ENCODE measurements around the gene ITM2A.

Gene ITM2A

DNA sequence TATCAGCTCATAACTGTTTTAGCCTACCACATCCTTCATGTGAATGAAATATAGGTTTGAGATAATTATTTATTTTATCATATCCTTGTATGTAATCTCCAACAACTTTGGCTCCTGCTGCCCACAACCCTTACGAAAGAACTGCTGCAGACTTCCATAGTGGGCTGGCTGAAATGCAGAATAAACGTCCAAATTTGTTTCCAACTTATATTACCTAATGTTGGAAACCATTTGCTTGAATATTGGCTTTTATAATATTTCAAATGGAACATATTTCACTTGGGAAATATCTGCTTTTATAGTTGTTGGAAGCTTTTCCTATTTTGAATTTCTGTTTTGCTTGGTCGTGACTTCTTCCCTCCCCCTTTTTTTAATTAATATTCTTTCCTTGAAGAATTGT is 45.0 kb upstream of the ITM2A start:
- Histone ChIP-seq H3K27ac (ENCODE audit: low read depth, low read length) (no peak overlapping the region), H3K36me3 (ENCODE audit: control insufficient read depth, low read length) (no peaks in the 10 kb centered on the region), H3K27me3 (ENCODE audit: control insufficient read depth, low read length) (no peaks in the 10 kb centered on the region), H3K79me2 (ENCODE audit: control insufficient read depth, low read length) (no peaks in the 10 kb centered on the region), H3K9me2 (replicated peaks; ENCODE audit: control insufficient read depth, low read length) (no peaks in the 10 kb centered on the region), H3K4me2 (ENCODE audit: low read length) (no peak overlapping the region), H3K4me3 (ENCODE audit: low read length) (no peak overlapping the region), H3K9me3 (ENCODE audit: control insufficient read depth, insufficient read depth, low read length) (no peaks in the 10 kb centered on the region), H3F3A (ENCODE audit: control insufficient read depth, insufficient read depth) (no peaks in the 10 kb centered on the region), H3K4me1 (ENCODE audit: control insufficient read depth, low read length) (no peaks in the 10 kb centered on the region), H4K20me1 (ENCODE audit: control insufficient read depth, insufficient read depth, low read depth, low read length) (no peaks in the 10 kb centered on the region)
- TF ChIP-seq, protein P1, sequence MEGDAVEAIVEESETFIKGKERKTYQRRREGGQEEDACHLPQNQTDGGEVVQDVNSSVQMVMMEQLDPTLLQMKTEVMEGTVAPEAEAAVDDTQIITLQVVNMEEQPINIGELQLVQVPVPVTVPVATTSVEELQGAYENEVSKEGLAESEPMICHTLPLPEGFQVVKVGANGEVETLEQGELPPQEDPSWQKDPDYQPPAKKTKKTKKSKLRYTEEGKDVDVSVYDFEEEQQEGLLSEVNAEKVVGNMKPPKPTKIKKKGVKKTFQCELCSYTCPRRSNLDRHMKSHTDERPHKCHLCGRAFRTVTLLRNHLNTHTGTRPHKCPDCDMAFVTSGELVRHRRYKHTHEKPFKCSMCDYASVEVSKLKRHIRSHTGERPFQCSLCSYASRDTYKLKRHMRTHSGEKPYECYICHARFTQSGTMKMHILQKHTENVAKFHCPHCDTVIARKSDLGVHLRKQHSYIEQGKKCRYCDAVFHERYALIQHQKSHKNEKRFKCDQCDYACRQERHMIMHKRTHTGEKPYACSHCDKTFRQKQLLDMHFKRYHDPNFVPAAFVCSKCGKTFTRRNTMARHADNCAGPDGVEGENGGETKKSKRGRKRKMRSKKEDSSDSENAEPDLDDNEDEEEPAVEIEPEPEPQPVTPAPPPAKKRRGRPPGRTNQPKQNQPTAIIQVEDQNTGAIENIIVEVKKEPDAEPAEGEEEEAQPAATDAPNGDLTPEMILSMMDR (IDR thresholded peaks at IDR 0.05; ENCODE audit: low read depth, low read length, poor library complexity, severe bottlenecking) = no peak
- no peak for TF ChIP-seq EZH2phosphoT487 (IDR thresholded peaks at IDR 0.05; ENCODE audit: borderline replicate concordance, low read length)

DNA sequence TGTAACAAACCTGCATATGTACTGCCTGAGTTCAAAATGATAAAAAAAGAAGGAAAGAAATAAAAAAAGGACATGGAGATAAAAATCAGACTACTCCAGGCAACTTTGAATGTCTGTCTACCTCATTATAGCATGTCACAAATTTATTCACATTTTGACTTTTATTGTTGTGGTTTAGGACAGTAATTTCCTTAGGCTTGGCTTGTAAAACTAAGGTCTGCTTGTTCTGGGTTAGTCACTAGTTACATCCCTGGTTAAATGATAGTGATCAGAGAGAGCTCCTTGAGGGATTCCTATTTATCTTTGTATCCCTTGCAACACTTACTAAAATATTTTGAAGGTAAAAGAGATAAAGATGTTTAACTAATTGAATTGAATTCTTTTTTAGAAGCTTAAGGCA is 42.5 kb upstream of the ITM2A start:
- no peaks in the 10 kb centered on the region for H3K27me3 ChIP-seq (ENCODE audit: control insufficient read depth, low read length)
- H3K4me3 ChIP-seq (ENCODE audit: low read length) = no peak overlapping the region
- H4K20me1 ChIP-seq (ENCODE audit: control insufficient read depth, insufficient read depth, low read depth, low read length) = no peaks in the 10 kb centered on the region
- H3F3A ChIP-seq (ENCODE audit: control insufficient read depth, insufficient read depth) = no peaks in the 10 kb centered on the region
- H3K4me1 ChIP-seq (ENCODE audit: control insufficient read depth, low read length) = no peaks in the 10 kb centered on the region
- H3K79me2 ChIP-seq (ENCODE audit: control insufficient read depth, low read length) = no peaks in the 10 kb centered on the region
- H3K9me2 ChIP-seq (replicated peaks; ENCODE audit: control insufficient read depth, low read length) = no peaks in the 10 kb centered on the region
- H3K4me2 ChIP-seq (ENCODE audit: low read length) = no peak overlapping the region
- no peak overlapping the region for H3K27ac ChIP-seq (ENCODE audit: low read depth, low read length)
- no peak for TF ChIP-seq EZH2phosphoT487 (IDR thresholded peaks at IDR 0.05; ENCODE audit: borderline replicate concordance, low read length)
- TF ChIP-seq, protein P1 (IDR thresholded peaks at IDR 0.05; ENCODE audit: low read depth, low read length, poor library complexity, severe bottlenecking) = no peak
- H3K9me3 ChIP-seq (ENCODE audit: control insufficient read depth, insufficient read depth, low read length) = no peaks in the 10 kb centered on the region
- no peaks in the 10 kb centered on the region for H3K36me3 ChIP-seq (ENCODE audit: control insufficient read depth, low read length)

DNA sequence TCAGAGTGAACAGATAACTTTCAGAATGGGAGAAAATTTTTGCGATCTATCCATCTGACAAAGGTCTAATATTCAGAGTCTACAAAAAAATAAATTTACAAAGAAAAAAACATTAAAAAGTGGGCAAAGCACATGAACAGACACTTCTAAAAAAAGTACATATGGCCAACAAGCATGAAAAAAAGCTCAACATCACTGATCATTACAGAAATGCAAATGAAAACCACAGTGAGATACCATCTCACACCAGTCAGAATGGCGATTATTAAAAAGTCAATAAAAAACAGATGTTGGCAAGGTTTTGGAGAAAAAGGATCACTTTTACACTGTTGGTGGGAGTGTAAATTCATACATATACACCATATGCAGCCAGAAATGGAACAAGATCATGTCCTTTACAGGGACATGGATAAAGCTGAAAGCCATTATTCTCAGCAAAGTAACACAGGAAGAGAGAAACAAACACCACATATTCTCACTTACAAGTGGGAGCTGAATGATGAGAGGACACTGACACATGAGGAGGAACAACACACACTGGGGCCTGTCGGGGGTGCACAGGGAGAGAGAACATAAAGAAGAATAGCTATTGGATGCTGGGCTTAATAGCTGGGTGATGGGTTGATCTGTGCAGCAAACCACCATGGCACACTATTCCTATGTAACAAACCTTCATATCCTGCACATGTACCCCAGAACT is 41.6 kb upstream of the ITM2A start:
- TF ChIP-seq, protein P1 (IDR thresholded peaks at IDR 0.05; ENCODE audit: low read depth, low read length, poor library complexity, severe bottlenecking) = no peak
- no peak for TF ChIP-seq EZH2phosphoT487 (IDR thresholded peaks at IDR 0.05; ENCODE audit: borderline replicate concordance, low read length)
- no peaks in the 10 kb centered on the region for H3K9me3 ChIP-seq (ENCODE audit: control insufficient read depth, insufficient read depth, low read length)
- H3K79me2 ChIP-seq (ENCODE audit: control insufficient read depth, low read length) = no peaks in the 10 kb centered on the region
- H3K4me1 ChIP-seq (ENCODE audit: control insufficient read depth, low read length) = no peaks in the 10 kb centered on the region
- no peaks in the 10 kb centered on the region for H3K9me2 ChIP-seq (replicated peaks; ENCODE audit: control insufficient read depth, low read length)
- no peak overlapping the region for H3K4me2 ChIP-seq (ENCODE audit: low read length)
- H4K20me1 ChIP-seq (ENCODE audit: control insufficient read depth, insufficient read depth, low read depth, low read length) = no peaks in the 10 kb centered on the region
- H3K27ac ChIP-seq (ENCODE audit: low read depth, low read length) = no peak overlapping the region
- H3F3A ChIP-seq (ENCODE audit: control insufficient read depth, insufficient read depth) = no peaks in the 10 kb centered on the region
- no peaks in the 10 kb centered on the region for H3K27me3 ChIP-seq (ENCODE audit: control insufficient read depth, low read length)
- no peak overlapping the region for H3K4me3 ChIP-seq (ENCODE audit: low read length)
- no peaks in the 10 kb centered on the region for H3K36me3 ChIP-seq (ENCODE audit: control insufficient read depth, low read length)

Data from DOHH2 (cell line).